DOHH2 (cell line): Measurements from ENCODE around the gene CDKN1A.

Experiments used
- H3F3A ChIP-seq: fragments of 200-600 bp; sonication (generic), shearing (Covaris generic); 2 replicates; pipeline ENCODE4 v1.6.0; 2016; ENCODE audit warnings: antibody characterized with exemption, mild to moderate bottlenecking; ENCODE audit not compliant: control insufficient read depth, insufficient read depth
- H3K27ac ChIP-seq: fragments of 200-600 bp; sonication (generic); 2 replicates; pipeline ENCODE4 v1.5.1; 2014; ENCODE audit warnings: low read depth, mild to moderate bottlenecking, low read length, moderate library complexity
- H3K27me3 ChIP-seq: fragments of 200-600 bp; sonication (generic); 2 replicates; pipeline ENCODE4 v1.6.1; 2014; ENCODE audit warnings: mild to moderate bottlenecking, low read length, mixed read lengths; ENCODE audit not compliant: control insufficient read depth
- H3K36me3 ChIP-seq: fragments of 200-600 bp; sonication (generic); 2 replicates; pipeline ENCODE4 v1.6.1; 2014; ENCODE audit warnings: mild to moderate bottlenecking, low read length, moderate library complexity, mixed read lengths; ENCODE audit not compliant: control insufficient read depth
- H3K4me1 ChIP-seq: fragments of 200-600 bp; sonication (generic); 2 replicates; pipeline ENCODE4 v1.6.1; 2014; ENCODE audit warnings: mild to moderate bottlenecking, low read length, mixed read lengths; ENCODE audit not compliant: control insufficient read depth
- H3K4me2 ChIP-seq: fragments of 200-600 bp; sonication (generic); 2 replicates; pipeline ENCODE4 v1.6.0; 2014; ENCODE audit warnings: mild to moderate bottlenecking, low read length, moderate library complexity
- H3K4me3 ChIP-seq: fragments of 200-600 bp; sonication (generic); 2 replicates; pipeline ENCODE4 v1.5.1; 2014; ENCODE audit warnings: mild to moderate bottlenecking, low read length, mixed read lengths
- H3K79me2 ChIP-seq: fragments of 200-600 bp; sonication (generic); 2 replicates; pipeline ENCODE4 v1.6.1; 2014; ENCODE audit warnings: mild to moderate bottlenecking, low read length, mixed read lengths; ENCODE audit not compliant: control insufficient read depth
- H3K9me2 ChIP-seq: fragments of 200-600 bp; sonication (generic); replicated peaks from 2 replicates; pipeline ENCODE4 v1.6.1; 2014; ENCODE audit warnings: mild to moderate bottlenecking, low read length, mixed read lengths; ENCODE audit not compliant: control insufficient read depth
- H3K9me3 ChIP-seq: fragments of 200-600 bp; sonication (generic); 2 replicates; pipeline ENCODE4 v1.6.1; 2014; ENCODE audit warnings: antibody characterized with exemption, low read length, mixed read lengths; ENCODE audit not compliant: control insufficient read depth, insufficient read depth
- H4K20me1 ChIP-seq: fragments of 200-600 bp; sonication (generic); 2 replicates; pipeline ENCODE4 v1.6.0; 2014; ENCODE audit warnings: low read depth, mild to moderate bottlenecking, antibody characterized with exemption, low read length, moderate library complexity; ENCODE audit not compliant: control insufficient read depth, insufficient read depth
- CTCF ChIP-seq: fragments of 200-600 bp; sonication (generic); IDR thresholded peaks from one replicate; pipeline ENCODE4 v1.5.1; 2014; ENCODE audit warnings: antibody characterized with exemption, mild to moderate bottlenecking, low read depth, low read length; ENCODE audit not compliant: poor library complexity, severe bottlenecking
- EZH2phosphoT487 ChIP-seq: fragments of 200-600 bp; sonication (generic); IDR thresholded peaks from 2 replicates; pipeline ENCODE4 v1.6.1; 2017; ENCODE audit warnings: borderline replicate concordance, mild to moderate bottlenecking, antibody characterized with exemption, low read length, moderate library complexity, mixed read lengths

Gene CDKN1A

GRCh38 chr6:36659271-36659670, 19.2 kb upstream of the CDKN1A start:
- Histone ChIP-seq H3K27ac (no peak overlapping the region), H3K79me2 (no peaks in the 10 kb centered on the region), H3K27me3 (peaks cover 16% of the 10 kb centered on the region), H3K4me3 (0 out of 2 replicates have a peak overlapping the region, but pooled peaks have one; percentile 1), H3K36me3 (no peaks in the 10 kb centered on the region), H4K20me1 (no peaks in the 10 kb centered on the region), H3K9me3 (no peaks in the 10 kb centered on the region), H3K4me2 (peak overlapping the region; percentile 80), H3F3A (peaks cover 10% of the 10 kb centered on the region), H3K4me1 (peaks cover 91% of the 10 kb centered on the region), H3K9me2 (no peaks in the 10 kb centered on the region)
- TF ChIP-seq CTCF (no peak), EZH2phosphoT487 (no peak)

GRCh38 chr6:36660771-36661471, 17.6 kb upstream of the CDKN1A start:
- H3F3A ChIP-seq, result peaks cover 11% of the 10 kb centered on the region
- H3K4me2 ChIP-seq, result peak overlapping the region; percentile 80
- no peaks in the 10 kb centered on the region for H4K20me1 ChIP-seq
- no peaks in the 10 kb centered on the region for H3K36me3 ChIP-seq
- no peak overlapping the region for H3K27ac ChIP-seq
- H3K9me3 ChIP-seq, result no peaks in the 10 kb centered on the region
- H3K4me3 ChIP-seq, result peak overlapping the region; percentile 45
- no peaks in the 10 kb centered on the region for H3K79me2 ChIP-seq
- H3K9me2 ChIP-seq, result no peaks in the 10 kb centered on the region
- peaks cover 14% of the 10 kb centered on the region for H3K27me3 ChIP-seq
- H3K4me1 ChIP-seq, result peaks cover 96% of the 10 kb centered on the region
- TF ChIP-seq CTCF (no peak), EZH2phosphoT487 (no peak)

GRCh38 chr6:36662380-36662779, 16.1 kb upstream of the CDKN1A start:
- Histone ChIP-seq H3K9me3 (no peaks in the 10 kb centered on the region), H3K4me2 (peak overlapping the region; percentile 80), H3K79me2 (no peaks in the 10 kb centered on the region), H3K27me3 (peaks cover 14% of the 10 kb centered on the region), H3K4me3 (peak overlapping the region; percentile 37), H4K20me1 (no peaks in the 10 kb centered on the region), H3K27ac (peak overlapping the region; percentile 17; the same call in 1 of the 2 replicates), H3K36me3 (no peaks in the 10 kb centered on the region), H3K9me2 (no peaks in the 10 kb centered on the region), H3K4me1 (peaks cover 100% of the 10 kb centered on the region), H3F3A (peaks cover 13% of the 10 kb centered on the region)
- no peak for TF ChIP-seq CTCF
- no peak for TF ChIP-seq EZH2phosphoT487
